H1 (cell line): ENCODE results near the gene DLX4. TPM values are rescaled to one million over a fixed set of nuclear protein-coding genes. Genes with fewer than 3 reads are reported as not detected.

Experiments used
- POU5F1 ChIP-seq: IDR thresholded peaks from 2 replicates; pipeline ENCODE4 v1.6.1; 2011; ENCODE audit warnings: low read depth, mild to moderate bottlenecking, low read length, moderate library complexity
- RAD21 ChIP-seq, 2 experiments: IDR thresholded peaks in 1 of 2; conservative IDR thresholded peaks in 1 of 2; 2 replicates each; pipeline ENCODE4 v1.6.1; 2011; ENCODE audit warnings: low read depth in 2 of 2, low read length in 2 of 2, improper control_type of control experiment in 1 of 2, inconsistent platforms in 1 of 2, mild to moderate bottlenecking in 1 of 2, moderate library complexity in 1 of 2
- RXRA ChIP-seq: IDR thresholded peaks from 2 replicates; pipeline ENCODE4 v1.6.1; 2011; ENCODE audit warnings: low read depth, mild to moderate bottlenecking, low read length, moderate library complexity; ENCODE audit not compliant: insufficient read depth
- TAF1 ChIP-seq: IDR thresholded peaks from 2 replicates; pipeline ENCODE4 v1.6.1; 2011; ENCODE audit warnings: mild to moderate bottlenecking, low read depth, low read length
- polyA plus RNA-seq, 7 experiments: library from polyadenylated mRNA; depleted of rRNA in 3 of 7; stranded (reverse) in 5 of 7; unstranded in 2 of 7; fragments of >200 nt in 5 of 7; fragments of 200-250 nt in 2 of 7; gene quantifications; 1 replicate in 5 of 7; 2 replicates in 1 of 7; 4 replicates in 1 of 7; pipeline versions ENCODE4 v1.2.1 to v1.2.3, GENCODE V29; 2011 to 2013; ENCODE audit warnings: missing spikeins in 2 of 7, mixed read lengths in 2 of 7
- total RNA-seq: library from RNA; stranded (reverse); fragmentation: NEBNext Ultra II Directional; extraction: Animal tissue kit (Norgen Biotek cat#: 25700); gene quantifications from 2 replicates; pipeline ENCODE4 v1.2.1, GENCODE V29; 2021
- TF ChIP-seq, protein P1 (sequence below): fragments of 300-600 bp; sonication (generic); IDR thresholded peaks from 2 replicates; pipeline ENCODE4 v1.7.1; 2012; ENCODE audit warnings: low read length, moderate library complexity, mild to moderate bottlenecking, inconsistent platforms; ENCODE audit not compliant: insufficient replicate concordance
- TF ChIP-seq, protein P2 (sequence below): IDR thresholded peaks from 2 replicates; pipeline ENCODE4 v1.6.1; 2012; ENCODE audit warnings: low read length, inconsistent platforms

DLX4 gene
- total and polyA plus RNA-seq, 2 of the 8 experiments (the other 6 are each of a cell fraction or from before 2014, with no cell fraction given): 0.67 to 0.80 TPM

DNA sequence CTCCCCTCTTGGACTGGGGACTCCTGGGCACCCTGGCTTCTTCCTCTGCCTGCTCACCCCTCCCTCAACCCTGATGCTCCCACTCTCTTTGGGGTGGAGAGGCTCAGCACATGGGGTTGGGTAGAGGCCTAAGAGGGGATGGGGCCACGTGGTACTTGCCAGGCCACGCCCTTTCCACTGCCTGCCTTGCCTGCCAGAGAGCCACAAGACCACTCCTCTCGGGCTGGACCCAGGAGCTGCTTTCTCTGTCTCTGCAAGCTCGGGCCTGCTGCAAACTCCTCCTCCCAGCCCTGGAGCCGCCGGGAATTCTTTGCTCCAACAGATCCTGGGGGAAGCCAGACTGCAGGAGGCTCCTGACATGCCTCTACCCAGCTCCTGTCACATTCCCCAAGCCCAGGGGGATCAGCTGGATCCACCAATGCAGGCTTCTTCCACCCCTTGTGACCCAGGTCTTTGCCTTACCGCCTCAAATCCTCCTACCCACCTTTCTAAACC is 11.8 kb downstream of the DLX4 start (continued):
- TF ChIP-seq, protein P1, sequence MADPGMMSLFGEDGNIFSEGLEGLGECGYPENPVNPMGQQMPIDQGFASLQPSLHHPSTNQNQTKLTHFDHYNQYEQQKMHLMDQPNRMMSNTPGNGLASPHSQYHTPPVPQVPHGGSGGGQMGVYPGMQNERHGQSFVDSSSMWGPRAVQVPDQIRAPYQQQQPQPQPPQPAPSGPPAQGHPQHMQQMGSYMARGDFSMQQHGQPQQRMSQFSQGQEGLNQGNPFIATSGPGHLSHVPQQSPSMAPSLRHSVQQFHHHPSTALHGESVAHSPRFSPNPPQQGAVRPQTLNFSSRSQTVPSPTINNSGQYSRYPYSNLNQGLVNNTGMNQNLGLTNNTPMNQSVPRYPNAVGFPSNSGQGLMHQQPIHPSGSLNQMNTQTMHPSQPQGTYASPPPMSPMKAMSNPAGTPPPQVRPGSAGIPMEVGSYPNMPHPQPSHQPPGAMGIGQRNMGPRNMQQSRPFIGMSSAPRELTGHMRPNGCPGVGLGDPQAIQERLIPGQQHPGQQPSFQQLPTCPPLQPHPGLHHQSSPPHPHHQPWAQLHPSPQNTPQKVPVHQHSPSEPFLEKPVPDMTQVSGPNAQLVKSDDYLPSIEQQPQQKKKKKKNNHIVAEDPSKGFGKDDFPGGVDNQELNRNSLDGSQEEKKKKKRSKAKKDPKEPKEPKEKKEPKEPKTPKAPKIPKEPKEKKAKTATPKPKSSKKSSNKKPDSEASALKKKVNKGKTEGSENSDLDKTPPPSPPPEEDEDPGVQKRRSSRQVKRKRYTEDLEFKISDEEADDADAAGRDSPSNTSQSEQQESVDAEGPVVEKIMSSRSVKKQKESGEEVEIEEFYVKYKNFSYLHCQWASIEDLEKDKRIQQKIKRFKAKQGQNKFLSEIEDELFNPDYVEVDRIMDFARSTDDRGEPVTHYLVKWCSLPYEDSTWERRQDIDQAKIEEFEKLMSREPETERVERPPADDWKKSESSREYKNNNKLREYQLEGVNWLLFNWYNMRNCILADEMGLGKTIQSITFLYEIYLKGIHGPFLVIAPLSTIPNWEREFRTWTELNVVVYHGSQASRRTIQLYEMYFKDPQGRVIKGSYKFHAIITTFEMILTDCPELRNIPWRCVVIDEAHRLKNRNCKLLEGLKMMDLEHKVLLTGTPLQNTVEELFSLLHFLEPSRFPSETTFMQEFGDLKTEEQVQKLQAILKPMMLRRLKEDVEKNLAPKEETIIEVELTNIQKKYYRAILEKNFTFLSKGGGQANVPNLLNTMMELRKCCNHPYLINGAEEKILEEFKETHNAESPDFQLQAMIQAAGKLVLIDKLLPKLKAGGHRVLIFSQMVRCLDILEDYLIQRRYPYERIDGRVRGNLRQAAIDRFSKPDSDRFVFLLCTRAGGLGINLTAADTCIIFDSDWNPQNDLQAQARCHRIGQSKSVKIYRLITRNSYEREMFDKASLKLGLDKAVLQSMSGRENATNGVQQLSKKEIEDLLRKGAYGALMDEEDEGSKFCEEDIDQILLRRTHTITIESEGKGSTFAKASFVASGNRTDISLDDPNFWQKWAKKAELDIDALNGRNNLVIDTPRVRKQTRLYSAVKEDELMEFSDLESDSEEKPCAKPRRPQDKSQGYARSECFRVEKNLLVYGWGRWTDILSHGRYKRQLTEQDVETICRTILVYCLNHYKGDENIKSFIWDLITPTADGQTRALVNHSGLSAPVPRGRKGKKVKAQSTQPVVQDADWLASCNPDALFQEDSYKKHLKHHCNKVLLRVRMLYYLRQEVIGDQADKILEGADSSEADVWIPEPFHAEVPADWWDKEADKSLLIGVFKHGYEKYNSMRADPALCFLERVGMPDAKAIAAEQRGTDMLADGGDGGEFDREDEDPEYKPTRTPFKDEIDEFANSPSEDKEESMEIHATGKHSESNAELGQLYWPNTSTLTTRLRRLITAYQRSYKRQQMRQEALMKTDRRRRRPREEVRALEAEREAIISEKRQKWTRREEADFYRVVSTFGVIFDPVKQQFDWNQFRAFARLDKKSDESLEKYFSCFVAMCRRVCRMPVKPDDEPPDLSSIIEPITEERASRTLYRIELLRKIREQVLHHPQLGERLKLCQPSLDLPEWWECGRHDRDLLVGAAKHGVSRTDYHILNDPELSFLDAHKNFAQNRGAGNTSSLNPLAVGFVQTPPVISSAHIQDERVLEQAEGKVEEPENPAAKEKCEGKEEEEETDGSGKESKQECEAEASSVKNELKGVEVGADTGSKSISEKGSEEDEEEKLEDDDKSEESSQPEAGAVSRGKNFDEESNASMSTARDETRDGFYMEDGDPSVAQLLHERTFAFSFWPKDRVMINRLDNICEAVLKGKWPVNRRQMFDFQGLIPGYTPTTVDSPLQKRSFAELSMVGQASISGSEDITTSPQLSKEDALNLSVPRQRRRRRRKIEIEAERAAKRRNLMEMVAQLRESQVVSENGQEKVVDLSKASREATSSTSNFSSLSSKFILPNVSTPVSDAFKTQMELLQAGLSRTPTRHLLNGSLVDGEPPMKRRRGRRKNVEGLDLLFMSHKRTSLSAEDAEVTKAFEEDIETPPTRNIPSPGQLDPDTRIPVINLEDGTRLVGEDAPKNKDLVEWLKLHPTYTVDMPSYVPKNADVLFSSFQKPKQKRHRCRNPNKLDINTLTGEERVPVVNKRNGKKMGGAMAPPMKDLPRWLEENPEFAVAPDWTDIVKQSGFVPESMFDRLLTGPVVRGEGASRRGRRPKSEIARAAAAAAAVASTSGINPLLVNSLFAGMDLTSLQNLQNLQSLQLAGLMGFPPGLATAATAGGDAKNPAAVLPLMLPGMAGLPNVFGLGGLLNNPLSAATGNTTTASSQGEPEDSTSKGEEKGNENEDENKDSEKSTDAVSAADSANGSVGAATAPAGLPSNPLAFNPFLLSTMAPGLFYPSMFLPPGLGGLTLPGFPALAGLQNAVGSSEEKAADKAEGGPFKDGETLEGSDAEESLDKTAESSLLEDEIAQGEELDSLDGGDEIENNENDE: no peak
- TF ChIP-seq, protein P2, sequence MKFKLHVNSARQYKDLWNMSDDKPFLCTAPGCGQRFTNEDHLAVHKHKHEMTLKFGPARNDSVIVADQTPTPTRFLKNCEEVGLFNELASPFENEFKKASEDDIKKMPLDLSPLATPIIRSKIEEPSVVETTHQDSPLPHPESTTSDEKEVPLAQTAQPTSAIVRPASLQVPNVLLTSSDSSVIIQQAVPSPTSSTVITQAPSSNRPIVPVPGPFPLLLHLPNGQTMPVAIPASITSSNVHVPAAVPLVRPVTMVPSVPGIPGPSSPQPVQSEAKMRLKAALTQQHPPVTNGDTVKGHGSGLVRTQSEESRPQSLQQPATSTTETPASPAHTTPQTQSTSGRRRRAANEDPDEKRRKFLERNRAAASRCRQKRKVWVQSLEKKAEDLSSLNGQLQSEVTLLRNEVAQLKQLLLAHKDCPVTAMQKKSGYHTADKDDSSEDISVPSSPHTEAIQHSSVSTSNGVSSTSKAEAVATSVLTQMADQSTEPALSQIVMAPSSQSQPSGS: no peak
- TF ChIP-seq TAF1 (peak; percentile 24; the same call in 1 of the 2 replicates), RXRA (no peak), POU5F1 (no peak), RAD21 (IDR thresholded peaks at IDR 0.05 in 1 of 2, conservative IDR thresholded peaks at IDR 0.05 in 1 of 2; ENCODE audit: low read depth in 2 of 2, low read length in 2 of 2) (0 out of 4 replicates have a peak, but pooled peaks of 1 of the 2 experiments have one; percentile 13)
